ENCODE data around the gene TBC1D1.

Gene TBC1D1, protein sequence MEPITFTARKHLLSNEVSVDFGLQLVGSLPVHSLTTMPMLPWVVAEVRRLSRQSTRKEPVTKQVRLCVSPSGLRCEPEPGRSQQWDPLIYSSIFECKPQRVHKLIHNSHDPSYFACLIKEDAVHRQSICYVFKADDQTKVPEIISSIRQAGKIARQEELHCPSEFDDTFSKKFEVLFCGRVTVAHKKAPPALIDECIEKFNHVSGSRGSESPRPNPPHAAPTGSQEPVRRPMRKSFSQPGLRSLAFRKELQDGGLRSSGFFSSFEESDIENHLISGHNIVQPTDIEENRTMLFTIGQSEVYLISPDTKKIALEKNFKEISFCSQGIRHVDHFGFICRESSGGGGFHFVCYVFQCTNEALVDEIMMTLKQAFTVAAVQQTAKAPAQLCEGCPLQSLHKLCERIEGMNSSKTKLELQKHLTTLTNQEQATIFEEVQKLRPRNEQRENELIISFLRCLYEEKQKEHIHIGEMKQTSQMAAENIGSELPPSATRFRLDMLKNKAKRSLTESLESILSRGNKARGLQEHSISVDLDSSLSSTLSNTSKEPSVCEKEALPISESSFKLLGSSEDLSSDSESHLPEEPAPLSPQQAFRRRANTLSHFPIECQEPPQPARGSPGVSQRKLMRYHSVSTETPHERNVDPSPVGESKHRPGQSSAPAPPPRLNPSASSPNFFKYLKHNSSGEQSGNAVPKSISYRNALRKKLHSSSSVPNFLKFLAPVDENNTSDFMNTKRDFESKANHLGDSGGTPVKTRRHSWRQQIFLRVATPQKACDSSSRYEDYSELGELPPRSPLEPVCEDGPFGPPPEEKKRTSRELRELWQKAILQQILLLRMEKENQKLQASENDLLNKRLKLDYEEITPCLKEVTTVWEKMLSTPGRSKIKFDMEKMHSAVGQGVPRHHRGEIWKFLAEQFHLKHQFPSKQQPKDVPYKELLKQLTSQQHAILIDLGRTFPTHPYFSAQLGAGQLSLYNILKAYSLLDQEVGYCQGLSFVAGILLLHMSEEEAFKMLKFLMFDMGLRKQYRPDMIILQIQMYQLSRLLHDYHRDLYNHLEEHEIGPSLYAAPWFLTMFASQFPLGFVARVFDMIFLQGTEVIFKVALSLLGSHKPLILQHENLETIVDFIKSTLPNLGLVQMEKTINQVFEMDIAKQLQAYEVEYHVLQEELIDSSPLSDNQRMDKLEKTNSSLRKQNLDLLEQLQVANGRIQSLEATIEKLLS (N-terminal part only)

DNA sequence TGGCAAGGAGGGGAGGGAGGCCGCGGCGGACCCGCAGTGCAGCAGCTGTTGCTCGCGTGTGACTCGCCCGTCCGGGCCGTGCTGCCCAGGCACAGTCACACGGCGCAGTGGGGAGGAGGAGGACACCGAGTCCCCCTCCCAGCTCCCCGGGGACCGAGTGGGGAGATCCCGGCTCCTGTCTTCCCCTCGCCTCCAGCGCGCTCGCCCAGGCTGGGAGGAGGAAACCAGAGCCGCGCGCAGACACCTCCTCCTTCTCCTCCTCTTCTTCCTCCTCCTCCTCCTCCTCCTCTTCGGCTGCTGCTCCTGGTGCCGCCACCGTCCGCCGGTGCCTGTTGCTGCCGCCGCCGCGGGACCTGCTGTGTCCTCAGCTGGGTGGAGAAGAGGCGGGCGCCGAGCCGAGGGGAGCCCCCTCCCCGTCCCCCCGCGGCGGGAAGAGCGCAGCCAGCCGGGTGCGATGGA is at the start of gene TBC1D1:
Gene TBC1D1 (plus strand): TSS at position 284 of the 459 bp plus-strand sequence. CDS start 11,012 bp downstream, outside the sequence.
- Mint-ChIP-seq H3K4me3 (peak within 1 kb of the TSS; percentile 72), H3K36me3 (no peaks in the 10 kb centered on the region), H3K27ac (peak within 1 kb of the TSS; percentile 78), H3K4me1 (peaks cover 25% of the 10 kb centered on the region), H3K9me3 (no peaks in the 10 kb centered on the region)
- DNase-seq (ENCODE audit: low spot score in 2 of 2), result peak; percentile 42 to 77
- peak; percentile 55 for ATAC-seq

DNA sequence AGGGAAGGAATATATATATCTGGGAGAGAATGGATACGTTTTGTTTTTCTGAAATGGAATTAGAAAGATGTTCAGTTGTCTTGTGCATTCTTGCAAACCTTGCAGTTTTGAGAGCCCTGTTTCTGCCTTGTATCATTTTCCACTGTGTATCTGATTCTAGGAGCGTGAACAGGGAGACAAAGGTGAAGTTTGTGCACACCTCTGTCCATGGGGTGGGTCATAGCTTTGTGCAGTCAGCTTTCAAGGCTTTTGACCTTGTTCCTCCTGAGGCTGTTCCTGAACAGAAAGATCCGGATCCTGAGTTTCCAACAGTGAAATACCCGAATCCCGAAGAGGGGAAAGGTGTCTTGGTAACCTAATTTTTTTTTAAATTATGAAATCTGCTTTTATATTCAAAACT is 46.7 kb upstream of the TBC1D1 start:
- DNase-seq (ENCODE audit: low spot score in 2 of 2), result no peak
- Mint-ChIP-seq H3K9me3 (no peaks in the 10 kb centered on the region), H3K27ac (no peak overlapping the region), H3K4me1 (no peaks in the 10 kb centered on the region), H3K4me3 (no peak overlapping the region), H3K36me3 (peaks cover 96% of the 10 kb centered on the region)
- no peak for ATAC-seq

DNA sequence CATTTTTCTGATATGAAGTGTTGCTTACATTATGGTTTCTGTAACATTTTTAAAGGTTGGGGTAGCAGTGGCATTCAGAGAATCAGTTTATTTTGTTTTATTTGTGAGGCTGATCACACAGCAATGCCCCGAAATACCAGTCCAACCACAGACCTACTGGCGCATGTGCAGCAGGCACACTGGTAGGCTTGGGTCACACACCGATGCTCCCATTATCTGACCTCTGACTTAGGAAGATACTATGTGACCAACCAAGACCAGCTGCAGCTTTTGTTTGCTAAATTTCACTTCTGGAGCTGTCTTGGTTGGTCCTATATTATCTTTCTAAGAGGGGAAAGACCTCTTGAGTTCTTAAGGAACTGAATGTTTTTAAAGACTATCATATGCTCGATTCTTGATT is 45.7 kb upstream of the TBC1D1 start:
- peaks cover 96% of the 10 kb centered on the region for H3K36me3 Mint-ChIP-seq
- DNase-seq (ENCODE audit: low spot score in 2 of 2), result no peak
- ATAC-seq, result no peak

DNA sequence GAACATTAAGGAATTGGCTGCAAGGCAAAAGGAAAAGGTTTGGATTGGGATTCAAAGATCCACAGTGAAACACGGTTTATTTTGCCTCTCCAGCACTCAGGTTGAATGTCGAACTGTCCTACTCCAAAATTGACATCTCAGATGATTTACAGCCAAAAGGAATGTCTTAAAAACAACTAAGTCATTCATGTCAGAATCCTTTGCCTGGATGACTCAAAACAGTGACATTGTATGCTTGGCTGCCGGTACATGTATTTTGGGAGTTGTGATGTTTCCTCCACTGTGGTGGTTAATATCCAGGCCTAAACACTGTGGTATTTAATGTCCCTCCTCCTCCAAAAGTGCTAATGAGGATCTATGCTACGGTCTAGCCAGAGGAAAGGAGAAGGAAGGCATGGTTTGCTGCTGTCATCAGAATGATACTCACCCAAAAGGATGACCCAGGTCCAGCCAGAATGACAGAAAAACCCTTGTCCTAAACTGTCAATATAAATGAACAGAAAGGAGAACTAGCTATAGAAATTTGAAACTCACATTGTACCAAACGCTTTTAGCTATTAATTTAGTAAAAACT is 43.5 kb upstream of the TBC1D1 start:
- Mint-ChIP-seq H3K9me3 (no peaks in the 10 kb centered on the region), H3K4me3 (no peak overlapping the region), H3K36me3 (peaks cover 97% of the 10 kb centered on the region), H3K4me1 (no peaks in the 10 kb centered on the region), H3K27ac (no peak overlapping the region)
- ATAC-seq, result no peak
- DNase-seq (ENCODE audit: low spot score in 2 of 2), result no peak

More for the DNA sequence above, 45.7 kb upstream of the TBC1D1 start:
- H3K27ac Mint-ChIP-seq, result no peak overlapping the region
- H3K4me3 Mint-ChIP-seq, result no peak overlapping the region
- no peaks in the 10 kb centered on the region for H3K4me1 Mint-ChIP-seq
- H3K9me3 Mint-ChIP-seq, result no peaks in the 10 kb centered on the region

DNA sequence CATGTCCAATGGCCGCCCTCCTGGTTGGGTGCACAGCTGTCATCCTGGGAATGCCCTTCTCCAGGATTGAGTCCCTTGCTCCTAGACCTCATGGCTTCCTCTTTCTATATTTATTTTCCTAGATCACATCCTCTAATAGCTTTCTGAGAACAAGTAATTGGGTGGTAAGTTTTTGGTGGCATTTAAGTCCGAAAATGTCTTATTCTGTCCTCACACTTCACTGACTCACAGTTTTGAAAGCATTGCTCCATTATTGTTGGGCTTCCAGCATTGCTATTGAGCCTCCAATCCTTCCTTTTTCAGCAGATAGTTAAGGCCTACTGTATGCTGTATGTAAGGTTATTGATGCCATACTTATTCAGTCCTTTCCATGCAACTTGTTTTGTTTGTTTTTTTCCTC is 38.5 kb upstream of the TBC1D1 start:
- ATAC-seq, result no peak
- no peaks in the 10 kb centered on the region for H3K9me3 Mint-ChIP-seq
- H3K36me3 Mint-ChIP-seq, result peaks cover 93% of the 10 kb centered on the region
- H3K4me1 Mint-ChIP-seq, result no peaks in the 10 kb centered on the region
- DNase-seq (ENCODE audit: low spot score in 2 of 2), result no peak
- no peak overlapping the region for H3K4me3 Mint-ChIP-seq
- no peak overlapping the region for H3K27ac Mint-ChIP-seq

DNA sequence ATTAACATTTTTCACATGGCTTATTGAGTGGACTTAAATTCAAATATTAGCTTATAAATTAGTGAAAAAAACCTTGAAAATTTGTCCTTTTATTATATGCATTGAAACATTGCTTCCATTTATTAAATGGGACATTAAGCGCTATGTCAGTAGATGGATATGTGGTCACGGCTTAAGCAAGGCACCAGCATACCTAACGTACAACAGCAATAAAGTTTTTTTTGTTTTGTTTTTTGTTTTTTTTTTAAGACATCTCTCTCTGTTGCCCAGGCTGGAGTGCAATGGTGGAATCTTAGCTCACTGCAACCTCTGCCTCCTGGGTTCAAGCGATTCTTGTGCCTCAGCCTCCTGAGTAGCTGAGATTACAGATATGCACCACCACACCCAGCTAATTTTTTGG is 32.8 kb upstream of the TBC1D1 start:
- H3K9me3 Mint-ChIP-seq, result no peaks in the 10 kb centered on the region
- peaks cover 74% of the 10 kb centered on the region for H3K36me3 Mint-ChIP-seq
- H3K27ac Mint-ChIP-seq, result no peak overlapping the region
- DNase-seq (ENCODE audit: low spot score in 2 of 2) (no peak), ATAC-seq (no peak)
- H3K4me3 Mint-ChIP-seq, result no peak overlapping the region
- no peaks in the 10 kb centered on the region for H3K4me1 Mint-ChIP-seq

DNA sequence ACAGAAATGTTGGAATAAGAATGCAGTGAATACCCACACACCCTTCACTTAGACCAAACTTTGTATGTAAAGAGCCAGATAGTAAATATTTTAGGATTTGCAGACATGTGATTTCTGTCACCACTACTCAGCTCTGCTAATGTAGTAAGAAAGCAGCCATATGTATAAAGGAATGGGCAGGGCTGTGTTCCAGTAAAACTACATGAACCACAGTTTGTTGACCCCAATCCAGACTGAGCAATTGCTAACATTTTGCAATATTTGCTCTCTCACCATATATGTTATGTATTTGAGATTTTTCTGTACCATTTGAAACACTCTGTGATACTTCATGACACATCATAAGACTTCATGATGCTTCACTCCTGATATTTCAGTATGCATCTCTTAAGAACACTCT is 32.0 kb upstream of the TBC1D1 start:
- DNase-seq (ENCODE audit: low spot score in 2 of 2), result no peak
- no peak for ATAC-seq
- Mint-ChIP-seq H3K36me3 (peaks cover 71% of the 10 kb centered on the region), H3K4me1 (no peaks in the 10 kb centered on the region), H3K27ac (no peak overlapping the region), H3K4me3 (no peak overlapping the region), H3K9me3 (no peaks in the 10 kb centered on the region)

DNA sequence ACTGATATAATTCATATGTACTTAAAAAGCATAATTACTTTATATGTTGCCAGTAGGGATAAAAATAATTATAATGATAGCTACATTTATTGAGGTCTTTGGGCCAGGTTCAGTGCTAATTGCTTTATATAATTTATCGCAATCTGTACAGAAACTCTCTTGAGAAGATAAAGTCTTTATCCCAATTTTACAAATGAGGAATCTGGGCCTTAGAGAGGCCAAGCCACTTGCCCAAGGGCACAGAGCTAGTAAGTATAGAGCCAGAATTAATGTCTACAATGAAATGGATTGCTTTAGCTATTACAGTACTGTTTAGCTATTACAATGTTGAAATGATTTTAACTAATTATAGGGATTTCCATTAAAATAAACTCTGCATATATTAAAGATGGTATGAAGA is 30.6 kb upstream of the TBC1D1 start:
- H3K9me3 Mint-ChIP-seq, result no peaks in the 10 kb centered on the region
- no peak overlapping the region for H3K27ac Mint-ChIP-seq
- DNase-seq (ENCODE audit: low spot score in 2 of 2) (no peak), ATAC-seq (no peak)
- no peaks in the 10 kb centered on the region for H3K4me1 Mint-ChIP-seq
- peaks cover 60% of the 10 kb centered on the region for H3K36me3 Mint-ChIP-seq
- H3K4me3 Mint-ChIP-seq, result no peak overlapping the region

DNA sequence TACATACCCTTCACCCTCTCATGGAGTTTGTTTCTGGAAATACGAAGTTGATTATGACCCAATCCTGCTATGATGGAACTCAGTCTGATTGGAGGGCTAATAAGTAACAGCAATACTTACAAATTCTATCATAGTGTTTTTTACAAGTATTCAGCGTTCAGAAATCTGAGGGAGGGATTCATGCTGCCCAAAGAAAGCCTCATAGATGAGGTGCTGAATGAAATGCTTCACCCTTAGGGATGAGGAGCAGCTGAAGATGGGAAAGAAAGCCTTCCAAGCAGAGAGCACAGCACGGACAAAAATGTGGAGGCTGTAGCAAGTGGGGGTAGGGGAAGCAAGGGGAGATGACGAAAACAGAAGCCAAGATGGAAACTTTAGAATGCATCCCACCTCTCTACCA is 27.9 kb upstream of the TBC1D1 start:
- DNase-seq (ENCODE audit: low spot score in 2 of 2) (no peak), ATAC-seq (no peak)
- Mint-ChIP-seq H3K36me3 (peaks cover 42% of the 10 kb centered on the region), H3K4me3 (no peak overlapping the region), H3K9me3 (no peaks in the 10 kb centered on the region), H3K4me1 (no peaks in the 10 kb centered on the region), H3K27ac (no peak overlapping the region)

DNA sequence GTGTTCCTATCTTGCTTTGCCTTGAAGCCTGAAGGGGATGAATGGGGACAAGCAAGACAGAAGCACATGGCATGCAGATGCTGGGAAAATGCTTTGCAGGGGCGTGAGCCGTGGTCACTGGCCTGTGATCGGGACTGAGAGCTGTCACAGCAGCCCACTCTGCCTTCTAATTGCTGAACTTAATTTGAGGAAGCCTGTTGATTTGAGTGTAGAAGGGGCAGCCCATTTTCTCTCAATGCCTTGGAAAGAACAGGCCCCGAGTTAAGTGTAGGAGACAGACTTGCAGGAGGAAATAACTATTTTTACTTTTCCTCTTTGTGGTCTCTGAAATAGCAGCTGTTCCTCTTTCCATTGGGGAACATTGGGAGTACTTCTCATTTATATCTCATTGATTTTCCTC is 26.1 kb upstream of the TBC1D1 start:
- H3K27ac Mint-ChIP-seq, result no peak overlapping the region
- H3K9me3 Mint-ChIP-seq, result no peaks in the 10 kb centered on the region

DNA sequence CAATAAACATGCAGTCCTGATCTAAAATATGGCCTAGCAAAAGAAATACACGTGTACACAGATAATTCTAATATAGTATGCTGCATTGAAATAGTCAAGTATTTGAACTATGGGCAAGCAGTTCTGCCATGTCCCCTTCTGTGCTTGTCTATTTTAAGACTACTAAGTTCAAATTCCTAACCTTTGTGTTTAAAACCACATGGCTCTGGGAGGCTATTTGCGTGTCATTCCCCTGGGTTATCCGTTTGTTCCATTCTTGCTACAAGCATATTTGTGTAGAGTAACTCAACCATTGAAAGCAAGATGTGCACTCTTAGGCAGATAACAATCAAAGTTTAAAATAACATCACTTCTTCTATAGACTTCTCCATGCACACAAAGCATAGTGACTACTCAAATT is 25.4 kb upstream of the TBC1D1 start:
- Mint-ChIP-seq H3K27ac (no peak overlapping the region), H3K4me1 (no peaks in the 10 kb centered on the region), H3K36me3 (peaks cover 31% of the 10 kb centered on the region), H3K4me3 (no peak overlapping the region), H3K9me3 (no peaks in the 10 kb centered on the region)
- DNase-seq (ENCODE audit: low spot score in 2 of 2), result no peak
- no peak for ATAC-seq

More for the DNA sequence above, 26.1 kb upstream of the TBC1D1 start:
- no peaks in the 10 kb centered on the region for H3K4me1 Mint-ChIP-seq
- H3K4me3 Mint-ChIP-seq, result no peak overlapping the region
- ATAC-seq (no peak), DNase-seq (ENCODE audit: low spot score in 2 of 2) (no peak)
- peaks cover 31% of the 10 kb centered on the region for H3K36me3 Mint-ChIP-seq

DNA sequence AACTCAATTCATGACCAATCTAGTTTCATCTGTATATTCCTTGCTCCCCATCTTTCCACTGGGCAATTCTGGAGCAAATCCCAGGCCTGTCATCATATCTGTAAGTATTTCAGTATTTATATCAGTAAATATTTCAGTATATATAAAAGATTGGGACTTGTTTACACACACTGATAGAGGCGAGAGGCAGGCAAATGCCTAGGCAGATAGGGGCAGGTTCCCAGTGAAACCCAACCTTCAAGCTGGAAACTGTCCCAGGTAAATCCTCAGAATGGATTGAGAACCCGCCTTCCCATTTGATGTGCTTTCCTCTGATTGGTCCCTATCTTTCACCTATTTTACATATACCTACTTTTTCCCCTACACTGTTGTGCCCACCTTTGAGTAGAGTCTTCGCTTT is 23.8 kb upstream of the TBC1D1 start:
- Mint-ChIP-seq H3K4me1 (no peaks in the 10 kb centered on the region), H3K9me3 (no peaks in the 10 kb centered on the region), H3K36me3 (peaks cover 15% of the 10 kb centered on the region), H3K4me3 (no peak overlapping the region), H3K27ac (no peak overlapping the region)
- DNase-seq (ENCODE audit: low spot score in 2 of 2) (no peak), ATAC-seq (no peak)

DNA sequence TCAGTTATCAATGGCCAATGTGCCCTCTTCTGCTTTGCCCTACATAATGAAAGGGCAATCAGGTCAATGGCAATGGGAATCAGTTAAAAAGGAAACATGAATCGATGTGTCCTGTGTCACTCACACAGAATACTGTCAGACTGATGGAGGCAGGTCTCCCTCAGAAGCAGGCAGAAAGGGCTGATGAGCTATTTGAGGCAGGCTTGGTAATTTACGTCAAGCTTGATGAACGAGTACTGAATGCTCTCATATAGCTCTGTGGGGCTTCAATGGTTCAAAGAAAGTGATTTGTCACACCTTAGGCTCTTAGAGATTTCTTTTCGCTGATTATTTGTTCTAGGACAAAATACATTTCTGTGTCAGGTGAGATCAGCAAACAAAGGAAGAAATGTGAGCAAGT is 22.6 kb upstream of the TBC1D1 start:
- Mint-ChIP-seq H3K4me1 (no peaks in the 10 kb centered on the region), H3K9me3 (no peaks in the 10 kb centered on the region), H3K4me3 (no peak overlapping the region), H3K36me3 (peaks cover 10% of the 10 kb centered on the region), H3K27ac (no peak overlapping the region)
- DNase-seq (ENCODE audit: low spot score in 2 of 2) (no peak), ATAC-seq (no peak)

DNA sequence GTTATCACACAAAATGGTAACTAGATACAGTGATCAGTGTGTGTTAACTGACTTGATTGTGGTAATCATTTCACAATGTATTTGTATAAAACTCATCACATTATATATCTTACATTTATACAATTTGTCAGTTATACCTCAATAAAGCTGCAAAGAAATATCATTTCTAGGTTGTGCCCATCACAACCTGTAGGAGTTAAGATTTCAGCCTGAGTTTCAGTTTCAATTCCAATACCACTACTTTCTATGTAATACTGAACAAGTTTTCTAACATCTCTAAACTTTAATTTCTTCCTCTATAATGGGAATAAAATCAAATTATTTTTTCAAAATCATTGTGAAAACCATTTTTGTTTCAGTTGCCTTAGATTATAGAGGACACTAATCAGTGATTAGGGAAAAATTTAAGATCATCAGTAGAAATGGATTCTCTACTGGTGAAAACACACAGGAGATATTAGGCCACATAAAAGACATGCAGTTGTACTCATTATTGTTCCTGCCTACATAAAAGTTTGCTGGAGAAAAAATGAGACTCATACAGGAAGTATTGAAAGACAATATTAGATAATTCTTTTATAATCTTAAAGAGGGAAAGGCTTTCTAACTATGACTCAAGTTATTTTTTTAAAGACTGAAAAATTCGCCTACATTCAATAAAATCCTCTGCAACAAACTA is 18.4 kb upstream of the TBC1D1 start:
- Mint-ChIP-seq H3K36me3 (peaks cover 5% of the 10 kb centered on the region), H3K4me3 (no peak overlapping the region), H3K9me3 (no peaks in the 10 kb centered on the region), H3K27ac (no peak overlapping the region), H3K4me1 (no peaks in the 10 kb centered on the region)
- no peak for DNase-seq (ENCODE audit: low spot score in 2 of 2)
- ATAC-seq, result no peak

All from stimulated activated effector memory CD8-positive, alpha-beta T cell treated with anti-CD3 and anti-CD28 coated beads, Interleukin-12 subunit alpha, Interleukin-12 subunit beta, amount 100 ng/mL, for 72 hours (primary cell).